CD8-positive, alpha-beta memory T cell (primary cell): ENCODE measurements around the gene MUC21. TPM values are rescaled to one million over a fixed set of nuclear protein-coding genes. Genes with fewer than 3 reads are reported as not detected.

Source experiments
- CTCF ChIA-PET: fragments of 350-600 bp; sonication (Branson Sonifier 250); formaldehyde crosslinking; loops from one replicate; lab custom pipeline; 2021; ENCODE audit warnings: antibody characterized with exemption; lab: Charles Lee
- POLR2A ChIA-PET: fragments of 350-600 bp; sonication (Branson Sonifier 250); formaldehyde crosslinking; loops from one replicate; lab custom pipeline; 2021; ENCODE audit warnings: antibody characterized with exemption; lab: Charles Lee
- DNase-seq, 5 donors: peaks; one replicate each; pipeline versions ENCODE4 v3.0.0 to v3.0.0-alpha.2; 2020 to 2022; ENCODE audit warnings: mixed read lengths in 1 of 5
- H3K27ac ChIP-seq: one replicate; pipeline ENCODE4 v1.7.0; 2013; ENCODE audit warnings: low read depth, mild to moderate bottlenecking, low read length, moderate library complexity
- H3K27me3 ChIP-seq: 2 replicates; pipeline ENCODE4 v1.7.0; 2013; ENCODE audit warnings: low read length, mild to moderate bottlenecking; ENCODE audit not compliant: insufficient read depth, poor library complexity, severe bottlenecking
- H3K36me3 ChIP-seq: 2 replicates; pipeline ENCODE4 v1.7.0; 2013; ENCODE audit warnings: mild to moderate bottlenecking, low read length, moderate library complexity; ENCODE audit not compliant: insufficient read depth
- H3K4me1 ChIP-seq: 2 replicates; pipeline ENCODE4 v1.7.0; 2013; ENCODE audit warnings: mild to moderate bottlenecking, low read length, moderate library complexity; ENCODE audit not compliant: insufficient read depth
- H3K4me3 ChIP-seq: 2 replicates; pipeline ENCODE4 v1.7.0; 2013; ENCODE audit warnings: mild to moderate bottlenecking, low read length
- H3K9me3 ChIP-seq: 2 replicates; pipeline ENCODE4 v1.7.0; 2013; ENCODE audit warnings: mild to moderate bottlenecking, low read length
- H3K27ac Mint-ChIP-seq, 8 donors: one replicate each; pipeline ENCODE4 v1.8.0; 2020 to 2021; ENCODE audit warnings: mixed read lengths in 8 of 8, mild to moderate bottlenecking in 6 of 8, inconsistent platforms in 3 of 8, moderate library complexity in 3 of 8
- H3K27me3 Mint-ChIP-seq, 2 donors: one replicate each; pipeline ENCODE4 v1.8.0; 2020 to 2021; ENCODE audit warnings: mixed read lengths in 2 of 2, mild to moderate bottlenecking in 1 of 2, moderate library complexity in 1 of 2
- H3K36me3 Mint-ChIP-seq, 3 donors: one replicate each; pipeline ENCODE4 v1.8.0; 2020 to 2021; ENCODE audit warnings: mixed read lengths in 3 of 3, inconsistent platforms in 1 of 3, mild to moderate bottlenecking in 1 of 3
- H3K4me1 Mint-ChIP-seq, 3 donors: one replicate each; pipeline ENCODE4 v1.8.0; 2020 to 2021; ENCODE audit warnings: mixed read lengths in 3 of 3, inconsistent platforms in 1 of 3, mild to moderate bottlenecking in 1 of 3
- H3K4me3 Mint-ChIP-seq, 7 donors: one replicate each; pipeline ENCODE4 v1.8.0; 2020 to 2021; ENCODE audit warnings: mixed read lengths in 7 of 7, mild to moderate bottlenecking in 6 of 7, moderate library complexity in 4 of 7, inconsistent platforms in 2 of 7
- H3K9me3 Mint-ChIP-seq, 5 donors: one replicate each; pipeline ENCODE4 v1.8.0; 2020 to 2022; ENCODE audit warnings: mixed read lengths in 5 of 5, mild to moderate bottlenecking in 3 of 5, moderate library complexity in 2 of 5, inconsistent platforms in 1 of 5
- polyA plus RNA-seq: library from polyadenylated mRNA; unstranded; fragments of 300-500 nt; fragmentation: Illumina TruSeq; gene quantifications from one replicate; pipeline ENCODE4 v1.2.3, GENCODE V29; 2021
- total RNA-seq, 2 experiments: library from RNA; stranded (reverse); gene quantifications; one replicate each; pipeline ENCODE4 v1.2.3, GENCODE V29; 2021

MUC21 gene
- total and polyA plus RNA-seq, 3 experiments from 2014 or later: not detected

DNA sequence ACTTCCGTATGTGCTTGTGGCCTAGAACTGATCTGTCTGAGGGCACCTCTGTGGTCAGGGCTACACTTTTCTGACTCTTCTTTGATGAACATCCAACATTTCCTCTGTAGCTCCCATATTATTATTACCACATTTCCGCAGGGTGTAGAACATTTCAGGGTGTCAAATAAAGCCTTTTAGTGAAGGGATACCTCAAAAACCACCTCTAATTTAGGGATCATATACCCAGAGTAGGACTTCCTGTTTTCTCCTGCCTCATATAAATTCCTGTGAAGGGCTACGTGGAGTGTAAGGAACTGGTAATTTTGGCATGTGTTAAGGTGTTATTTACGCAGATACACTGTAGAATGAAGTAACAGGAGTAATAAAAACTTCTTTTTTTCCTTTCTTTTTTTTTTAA lies 21.3 kb downstream of the MUC21 start:
- Histone ChIP-seq H3K27me3 (peaks cover 9% of the 10 kb centered on the region), H3K36me3 (no peaks in the 10 kb centered on the region), H3K27ac (no peak overlapping the region), H3K4me1 (no peaks in the 10 kb centered on the region), H3K4me3 (no peak overlapping the region), H3K9me3 (no peaks in the 10 kb centered on the region)
- Mint-ChIP-seq H3K27ac (no peak overlapping the region), H3K27me3 (peaks cover 12 to 46% of the 10 kb centered on the region in 2 donors), H3K36me3 (peaks cover 0 to 2% (median 0%) of the 10 kb centered on the region in 3 donors), H3K9me3 (no peaks in the 10 kb centered on the region), H3K4me3 (no peak overlapping the region), H3K4me1 (peaks cover 0 to 6% (median 2%) of the 10 kb centered on the region in 3 donors)
- CTCF ChIA-PET: no interaction called here
- no peak for DNase-seq
- POLR2A ChIA-PET: no interaction called here

DNA sequence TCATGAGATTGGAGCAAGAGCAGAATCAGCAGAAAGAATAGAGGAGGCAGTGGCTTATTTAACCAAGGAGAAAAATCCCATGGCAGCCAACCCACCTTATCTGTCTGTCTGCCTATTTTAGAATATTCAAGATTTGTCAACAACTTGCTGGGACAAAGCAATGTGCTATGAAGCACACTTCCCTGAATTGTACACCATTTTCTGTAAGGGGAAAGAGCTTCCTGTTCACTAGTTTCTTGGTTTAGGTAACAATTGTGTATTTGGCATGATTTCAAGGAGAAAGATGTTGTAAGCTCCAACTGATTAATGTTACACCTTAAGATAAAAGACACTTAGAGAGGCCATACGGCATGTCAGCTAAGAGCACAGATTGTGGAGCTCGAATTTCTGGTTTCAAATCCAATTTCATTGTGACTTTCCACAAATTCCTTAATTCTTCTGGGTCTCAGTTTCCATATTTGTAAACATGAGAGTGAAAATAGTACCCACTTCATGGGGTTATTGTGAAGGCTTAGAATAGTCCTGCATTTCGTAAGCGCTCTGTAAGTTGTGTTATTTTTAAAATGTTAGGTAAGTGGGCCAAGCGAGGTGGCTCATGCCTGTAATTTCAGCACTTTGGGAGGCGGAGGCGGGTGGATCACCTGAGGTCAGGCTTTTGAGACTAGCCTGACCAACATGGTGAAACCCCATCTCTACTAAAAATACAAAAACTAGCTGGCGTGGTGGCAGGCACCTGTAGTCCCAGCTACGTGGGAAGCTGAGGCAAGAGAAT lies 21.9 kb downstream of the MUC21 start:
- peaks cover 9% of the 10 kb centered on the region for H3K27me3 ChIP-seq
- H3K9me3 Mint-ChIP-seq: no peaks in the 10 kb centered on the region
- H3K27ac ChIP-seq: no peak overlapping the region
- no peaks in the 10 kb centered on the region for H3K4me1 ChIP-seq
- no peak for DNase-seq
- no peaks in the 10 kb centered on the region for H3K36me3 ChIP-seq
- H3K4me3 ChIP-seq: no peak overlapping the region
- POLR2A ChIA-PET: no interaction called here
- no peak overlapping the region for H3K27ac Mint-ChIP-seq
- no peaks in the 10 kb centered on the region for H3K9me3 ChIP-seq
- peaks cover 13 to 49% of the 10 kb centered on the region in 2 donors for H3K27me3 Mint-ChIP-seq
- peaks cover 0 to 6% (median 2%) of the 10 kb centered on the region in 3 donors for H3K4me1 Mint-ChIP-seq
- CTCF ChIA-PET: no interaction called here
- H3K36me3 Mint-ChIP-seq: peaks cover 0 to 2% (median 0%) of the 10 kb centered on the region in 3 donors
- H3K4me3 Mint-ChIP-seq: no peak overlapping the region

DNA sequence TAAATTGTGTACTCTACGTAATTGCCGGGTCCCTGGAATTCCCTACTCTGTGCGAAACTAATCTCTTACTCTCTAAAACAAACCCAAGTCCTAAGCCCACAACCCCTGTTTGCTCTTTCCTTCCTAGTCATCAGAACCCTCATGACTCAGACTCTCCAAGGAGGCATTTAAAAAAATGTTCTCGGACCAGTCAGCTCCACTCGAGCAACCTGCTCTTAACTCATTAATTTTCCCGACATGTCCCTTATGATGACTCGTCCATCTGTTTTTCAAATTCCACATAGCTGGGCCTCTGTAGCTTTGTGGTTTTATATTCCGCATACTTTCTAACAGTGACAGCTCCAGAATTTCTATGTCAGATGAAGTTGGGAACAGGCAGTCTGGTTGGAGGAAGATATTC lies 24.2 kb downstream of the MUC21 start:
- H3K4me1 ChIP-seq: no peaks in the 10 kb centered on the region
- H3K4me1 Mint-ChIP-seq: no peaks in the 10 kb centered on the region
- no peak overlapping the region for H3K27ac ChIP-seq
- H3K36me3 ChIP-seq: no peaks in the 10 kb centered on the region
- H3K27me3 Mint-ChIP-seq: peaks cover 22 to 62% of the 10 kb centered on the region in 2 donors
- no peak overlapping the region for H3K27ac Mint-ChIP-seq
- H3K27me3 ChIP-seq: peaks cover 9% of the 10 kb centered on the region
- peaks cover 0 to 2% (median 0%) of the 10 kb centered on the region in 3 donors for H3K36me3 Mint-ChIP-seq
- no peaks in the 10 kb centered on the region for H3K9me3 Mint-ChIP-seq
- no peak overlapping the region for H3K4me3 ChIP-seq
- ChIA-PET POLR2A (no interaction called here), CTCF (no interaction called here)
- DNase-seq: no peak
- no peaks in the 10 kb centered on the region for H3K9me3 ChIP-seq
- H3K4me3 Mint-ChIP-seq: no peak overlapping the region

DNA sequence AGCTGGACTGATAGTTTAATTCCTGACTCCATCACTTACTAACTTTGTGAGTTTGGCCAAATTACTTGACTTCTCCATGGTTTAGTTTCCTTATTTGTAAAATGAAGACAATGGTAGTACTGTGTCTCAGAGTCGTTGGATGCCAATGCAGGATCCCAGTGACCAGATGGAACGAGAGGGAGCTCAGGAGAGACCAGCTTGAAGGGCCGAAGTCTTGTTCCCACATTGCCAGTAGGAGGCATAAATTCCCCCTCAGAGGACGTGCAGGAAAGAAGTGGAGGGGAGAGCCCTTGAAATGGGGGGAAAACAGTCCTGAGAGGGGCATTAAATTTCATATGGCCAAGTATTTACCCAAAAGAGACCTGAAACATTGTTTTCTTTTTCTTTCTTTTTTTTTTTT lies 24.6 kb downstream of the MUC21 start:
- H3K36me3 Mint-ChIP-seq: no peaks in the 10 kb centered on the region
- CTCF ChIA-PET: no interaction called here
- Histone ChIP-seq H3K9me3 (no peaks in the 10 kb centered on the region), H3K4me3 (no peak overlapping the region), H3K36me3 (no peaks in the 10 kb centered on the region), H3K27ac (no peak overlapping the region), H3K27me3 (peaks cover 9% of the 10 kb centered on the region), H3K4me1 (no peaks in the 10 kb centered on the region)
- POLR2A ChIA-PET: no interaction called here
- no peaks in the 10 kb centered on the region for H3K4me1 Mint-ChIP-seq
- peaks cover 25 to 60% of the 10 kb centered on the region in 2 donors for H3K27me3 Mint-ChIP-seq
- H3K27ac Mint-ChIP-seq: no peak overlapping the region
- no peaks in the 10 kb centered on the region for H3K9me3 Mint-ChIP-seq
- H3K4me3 Mint-ChIP-seq: no peak overlapping the region
- no peak for DNase-seq

DNA sequence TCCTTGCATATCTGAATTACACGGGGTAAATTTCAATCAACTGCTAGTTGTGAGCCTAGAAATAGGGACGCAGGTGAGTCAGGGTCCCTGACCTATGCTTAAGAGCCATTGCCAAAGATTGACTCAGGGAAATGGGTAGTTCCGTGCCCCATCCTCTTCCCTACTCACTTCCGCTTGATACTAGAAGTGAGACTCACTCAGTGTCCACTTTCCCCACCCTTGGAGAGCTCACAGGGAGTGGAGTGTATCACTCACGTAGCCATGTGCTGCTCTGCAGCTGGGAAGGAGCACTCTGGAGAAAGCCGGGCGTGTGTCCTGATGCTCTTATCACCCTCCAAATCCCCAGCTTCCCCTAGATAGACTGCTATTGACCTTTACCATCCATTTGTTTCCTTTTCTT lies 26.2 kb downstream of the MUC21 start:
- H3K4me1 Mint-ChIP-seq: no peaks in the 10 kb centered on the region
- ChIA-PET POLR2A (no interaction called here), CTCF (interaction anchor here (0.5 kb wide), 1 partner anchor 265 kb away, joined by 4 read pairs; no protein-coding TSS in a partner anchor)
- Histone ChIP-seq H3K27ac (no peak overlapping the region), H3K36me3 (no peaks in the 10 kb centered on the region), H3K4me1 (no peaks in the 10 kb centered on the region), H3K9me3 (no peaks in the 10 kb centered on the region), H3K27me3 (peaks cover 5% of the 10 kb centered on the region), H3K4me3 (no peak overlapping the region)
- peaks cover 31 to 75% of the 10 kb centered on the region in 2 donors for H3K27me3 Mint-ChIP-seq
- no peaks in the 10 kb centered on the region for H3K36me3 Mint-ChIP-seq
- peaks cover 0 to 3% (median 0%) of the 10 kb centered on the region in 5 donors for H3K9me3 Mint-ChIP-seq
- no peak overlapping the region for H3K4me3 Mint-ChIP-seq
- H3K27ac Mint-ChIP-seq: no peak overlapping the region
- DNase-seq: no peak

DNA sequence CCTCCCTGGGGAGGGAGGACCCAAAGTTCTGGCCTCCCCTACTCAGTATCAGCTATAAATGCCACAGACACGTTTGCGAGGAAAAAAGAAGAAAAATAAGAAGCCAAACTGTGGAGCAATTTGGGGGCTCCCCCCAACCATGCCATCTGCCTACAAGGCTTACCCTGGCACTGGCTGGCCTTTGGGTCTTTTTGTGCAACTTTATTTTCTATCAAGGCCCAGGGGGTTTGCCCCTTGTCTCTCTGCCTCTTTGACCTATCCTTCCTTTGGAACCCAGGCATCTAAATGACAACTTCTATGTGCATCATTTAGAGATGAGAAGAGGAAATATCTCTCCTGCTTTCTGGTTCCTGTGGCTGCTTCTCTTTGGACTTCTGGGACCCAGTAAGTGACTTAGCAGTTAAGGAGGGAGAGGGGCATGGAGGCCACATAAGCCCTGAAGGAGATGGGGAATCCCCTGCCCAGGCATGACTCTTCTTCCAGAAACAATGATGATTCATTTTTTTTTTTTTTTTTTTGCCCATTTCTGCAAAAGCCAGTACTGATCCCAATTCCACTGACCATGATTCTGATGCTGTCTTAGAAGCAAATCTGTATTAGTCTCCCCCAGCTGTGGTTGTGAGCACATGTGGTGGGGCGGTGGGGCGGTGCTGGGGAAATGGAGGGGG lies 27.0 kb downstream of the MUC21 start, which contains the start of gene MUC22:
Gene MUC22 (plus strand): TSS at position 82 of the 668 bp plus-strand sequence. CDS start 233 bp downstream, at position 315.
- no peak within 1 kb of the TSS for H3K4me3 ChIP-seq
- Mint-ChIP-seq H3K27me3 (peaks cover 34 to 75% of the 10 kb centered on the region in 2 donors), H3K4me1 (no peaks in the 10 kb centered on the region), H3K36me3 (no peaks in the 10 kb centered on the region), H3K27ac (no peak within 1 kb of the TSS), H3K4me3 (no peak within 1 kb of the TSS), H3K9me3 (peaks cover 0 to 4% (median 0%) of the 10 kb centered on the region in 5 donors)
- CTCF ChIA-PET: no interaction called here
- no peaks in the 10 kb centered on the region for H3K4me1 ChIP-seq
- H3K9me3 ChIP-seq: no peaks in the 10 kb centered on the region
- POLR2A ChIA-PET: no interaction called here
- no peak for DNase-seq
- no peak within 1 kb of the TSS for H3K27ac ChIP-seq
- no peaks in the 10 kb centered on the region for H3K36me3 ChIP-seq
- no peaks in the 10 kb centered on the region for H3K27me3 ChIP-seq

DNA sequence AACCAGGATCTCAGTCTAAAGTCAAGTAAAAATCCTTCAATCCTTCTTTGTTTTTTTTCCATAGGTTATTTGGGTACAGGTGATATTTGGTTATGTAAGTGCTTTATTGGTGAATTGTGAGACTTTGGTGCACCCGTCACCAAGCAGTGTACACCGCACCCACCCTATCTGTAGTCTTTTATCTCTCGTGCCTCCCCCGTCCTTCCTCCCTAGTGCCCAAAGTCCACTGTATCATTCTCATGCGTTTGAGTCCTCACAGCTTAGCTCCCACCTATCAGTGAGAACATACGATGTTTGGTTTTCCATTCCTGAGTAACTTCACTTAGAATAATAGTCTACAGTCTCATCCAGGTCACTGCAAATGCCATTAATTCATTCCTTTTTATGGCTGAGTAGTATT lies 27.6 kb downstream of the MUC21 start:
- H3K36me3 ChIP-seq: no peaks in the 10 kb centered on the region
- H3K9me3 Mint-ChIP-seq: peaks cover 0 to 4% (median 0%) of the 10 kb centered on the region in 5 donors
- no peaks in the 10 kb centered on the region for H3K9me3 ChIP-seq
- POLR2A ChIA-PET: no interaction called here
- no peak overlapping the region for H3K27ac Mint-ChIP-seq
- no peaks in the 10 kb centered on the region for H3K4me1 Mint-ChIP-seq
- CTCF ChIA-PET: no interaction called here
- no peak overlapping the region for H3K4me3 Mint-ChIP-seq
- no peaks in the 10 kb centered on the region for H3K36me3 Mint-ChIP-seq
- H3K4me3 ChIP-seq: no peak overlapping the region
- no peaks in the 10 kb centered on the region for H3K27me3 ChIP-seq
- no peaks in the 10 kb centered on the region for H3K4me1 ChIP-seq
- no peak for DNase-seq
- H3K27ac ChIP-seq: no peak overlapping the region
- H3K27me3 Mint-ChIP-seq: peaks cover 36 to 78% of the 10 kb centered on the region in 2 donors

DNA sequence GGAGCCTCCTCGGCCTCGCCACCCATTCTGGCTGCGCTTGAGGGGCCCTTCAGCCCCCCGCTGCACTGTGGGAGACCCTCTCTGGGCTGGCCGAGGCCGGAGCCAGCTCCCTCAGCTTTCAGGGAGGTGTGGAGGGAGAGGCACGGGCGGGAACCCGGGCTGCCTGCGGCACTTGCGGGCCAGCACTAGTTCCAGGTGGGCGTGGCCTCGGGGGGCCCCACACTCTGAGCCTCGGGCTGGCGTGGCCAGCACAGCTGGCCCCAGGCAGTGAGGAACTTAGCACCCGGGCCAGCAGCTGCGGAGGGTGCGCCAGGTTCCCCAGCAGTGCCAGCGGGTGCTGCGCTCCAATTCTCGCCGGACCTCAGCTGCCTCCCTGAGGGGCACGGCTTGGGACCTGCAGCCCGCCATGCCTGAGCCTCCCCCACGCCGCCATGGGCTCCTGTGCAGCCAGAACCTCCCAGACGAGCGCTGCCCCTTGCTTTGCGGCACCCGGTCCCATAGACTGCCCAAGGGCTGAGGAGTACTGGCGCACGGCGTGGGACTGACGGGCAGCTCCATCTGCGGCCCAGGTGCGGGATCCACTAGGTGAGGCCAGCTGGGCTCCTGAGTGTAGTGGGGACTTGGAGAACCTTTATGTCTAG lies 33.3 kb downstream of the MUC21 start:
- no peaks in the 10 kb centered on the region for H3K27me3 ChIP-seq
- DNase-seq: no peak
- Mint-ChIP-seq H3K4me1 (no peaks in the 10 kb centered on the region), H3K27ac (no peak overlapping the region), H3K9me3 (peaks cover 0 to 4% (median 0%) of the 10 kb centered on the region in 5 donors), H3K36me3 (peaks cover 0 to 4% (median 0%) of the 10 kb centered on the region in 3 donors), H3K4me3 (no peak overlapping the region), H3K27me3 (peaks cover 25 to 52% of the 10 kb centered on the region in 2 donors)
- no peaks in the 10 kb centered on the region for H3K36me3 ChIP-seq
- ChIA-PET CTCF (no interaction called here), POLR2A (no interaction called here)
- H3K9me3 ChIP-seq: no peaks in the 10 kb centered on the region
- no peaks in the 10 kb centered on the region for H3K4me1 ChIP-seq
- no peak overlapping the region for H3K4me3 ChIP-seq
- H3K27ac ChIP-seq: no peak overlapping the region
